GM12892 (cell line): ENCODE data around the gene NCOA1.
"Not testable (repeated sequence)": the region's sequence is repeated elsewhere in the genome, so short reads cannot be mapped to it uniquely, and the experiment has no call there.

Experiments used
- POLR2AphosphoS5 ChIP-seq: IDR thresholded peaks from 2 replicates; pipeline ENCODE4 v1.6.1; 2011; ENCODE audit warnings: low read depth, low read length, control low read depth
- TAF1 ChIP-seq: IDR thresholded peaks from 2 replicates; pipeline ENCODE4 v1.6.1; 2011; ENCODE audit warnings: low read depth, mild to moderate bottlenecking, control low read depth, low read length, borderline replicate concordance

GRCh38 chr2:24532057-24532456 is 41.0 kb downstream of the NCOA1 start:
- not testable (repeated sequence) for TF ChIP-seq TAF1, POLR2AphosphoS5
